Vagina (tissue), 2 donors: ENCODE results near the gene MCOLN2.

Source experiments
- CTCF ChIP-seq, 3 experiments: fragments of 450-650 bp in 2 of 3; fragments of 200-600 bp in 1 of 3; sonication (generic) in 1 of 3; IDR thresholded peaks; one replicate each; pipeline ENCODE4 v1.5.1; 2017 to 2019; ENCODE audit warnings: antibody characterized with exemption in 3 of 3, mild to moderate bottlenecking in 2 of 3, moderate library complexity in 2 of 3
- POLR2A ChIP-seq, 2 donors: fragments of 450-650 bp; IDR thresholded peaks; one replicate each; pipeline ENCODE4 v1.6.1; 2017; ENCODE audit warnings: antibody characterized with exemption in 2 of 2, mild to moderate bottlenecking in 2 of 2, moderate library complexity in 2 of 2
- POLR2AphosphoS5 ChIP-seq, 2 donors: sonication (generic); formaldehyde crosslinking; IDR thresholded peaks; one replicate each; pipeline ENCODE4 v1.9.0; 2017; ENCODE audit warnings: antibody characterized with exemption in 2 of 2, mild to moderate bottlenecking in 2 of 2, low read depth in 1 of 2; ENCODE audit not compliant: insufficient read depth in 1 of 2

- TF ChIP-seq POLR2AphosphoS5 (IDR thresholded peaks at IDR 0.05; ENCODE audit: insufficient read depth in 1 of 2, low read depth in 1 of 2) (no peak), CTCF (IDR thresholded peaks at IDR 0.05) (no peak), POLR2A (IDR thresholded peaks at IDR 0.05) (no peak)
Observed at GRCh38 chr1:84896279-84896678, 100.6 kb downstream of the MCOLN2 start.
